ENCODE data around the gene TMEM232.

Gene TMEM232

GRCh38 chr5:110514030-110514429 is 212.4 kb downstream of the TMEM232 start:
- DNase-seq (ENCODE audit: low spot score), result no peak

GRCh38 chr5:110512266-110512665 is 214.2 kb downstream of the TMEM232 start:
- DNase-seq (ENCODE audit: low spot score), result no peak

GRCh38 chr5:110510146-110510545 is 216.3 kb downstream of the TMEM232 start:
- no peak for DNase-seq (ENCODE audit: low spot score)

- DNase-seq (ENCODE audit: low spot score), result no peak
These were observed 218.5 kb downstream of the TMEM232 start for GRCh38 chr5:110507972-110508371.

GRCh38 chr5:110506378-110506777 is 220.1 kb downstream of the TMEM232 start:
- DNase-seq (ENCODE audit: low spot score), result no peak

- no peak for DNase-seq (ENCODE audit: low spot score)
These were observed 230.2 kb downstream of the TMEM232 start for GRCh38 chr5:110496276-110496675.

GRCh38 chr5:110492446-110492845 is 234.0 kb downstream of the TMEM232 start:
- DNase-seq (ENCODE audit: low spot score), result no peak

- DNase-seq (ENCODE audit: low spot score), result peak; percentile 31
These were observed 247.6 kb downstream of the TMEM232 start for GRCh38 chr5:110478895-110479294.

- DNase-seq (ENCODE audit: low spot score), result peak; percentile 14
These were observed 248.6 kb downstream of the TMEM232 start for GRCh38 chr5:110477911-110478310.

GRCh38 chr5:110476164-110476563 is 250.3 kb downstream of the TMEM232 start:
- DNase-seq (ENCODE audit: low spot score), result no peak

GRCh38 chr5:110475529-110475928 is 250.9 kb downstream of the TMEM232 start:
- no peak for DNase-seq (ENCODE audit: low spot score)

- no peak for DNase-seq (ENCODE audit: low spot score)
These were observed 257.0 kb downstream of the TMEM232 start for GRCh38 chr5:110469486-110469885.

GRCh38 chr5:110463106-110463505 is 263.4 kb downstream of the TMEM232 start:
- no peak for DNase-seq (ENCODE audit: low spot score)

GRCh38 chr5:110460837-110461236 is 265.6 kb downstream of the TMEM232 start:
- DNase-seq (ENCODE audit: low spot score), result no peak

- no peak for DNase-seq (ENCODE audit: low spot score)
These were observed 268.2 kb downstream of the TMEM232 start for GRCh38 chr5:110458313-110458712.

GRCh38 chr5:110442856-110443255 is 283.6 kb downstream of the TMEM232 start:
- no peak for DNase-seq (ENCODE audit: low spot score)

- peak; percentile 11 for DNase-seq (ENCODE audit: low spot score)
These were observed 285.4 kb downstream of the TMEM232 start for GRCh38 chr5:110441035-110441434.

- DNase-seq (ENCODE audit: low spot score), result no peak
These were observed 286.4 kb downstream of the TMEM232 start for GRCh38 chr5:110440058-110440457.

- DNase-seq (ENCODE audit: low spot score), result no peak
These were observed 287.2 kb downstream of the TMEM232 start for GRCh38 chr5:110439296-110439695.

- DNase-seq (ENCODE audit: low spot score), result no peak
These were observed 291.3 kb downstream of the TMEM232 start for GRCh38 chr5:110435207-110435606.

GRCh38 chr5:110431603-110432002 is 294.9 kb downstream of the TMEM232 start:
- DNase-seq (ENCODE audit: low spot score), result no peak

- no peak for DNase-seq (ENCODE audit: low spot score)
These were observed 312.1 kb downstream of the TMEM232 start for GRCh38 chr5:110414360-110414759.

- no peak for DNase-seq (ENCODE audit: low spot score)
These were observed 312.6 kb downstream of the TMEM232 start for GRCh38 chr5:110413856-110414255.

GRCh38 chr5:110409571-110409970 is 316.9 kb downstream of the TMEM232 start:
- no peak for DNase-seq (ENCODE audit: low spot score)

GRCh38 chr5:110402562-110402961 is 323.9 kb downstream of the TMEM232 start:
- DNase-seq (ENCODE audit: low spot score), result no peak

Data from COLO829 (cell line).